HS-5 (cell line): ENCODE results near the gene ABCA9.
A peak's percentile ranks its signal among the peaks of the same experiment; 100 is the strongest.
"Not testable (repeated sequence)": the region's sequence is repeated elsewhere in the genome, so short reads cannot be mapped to it uniquely, and the experiment has no call there.

Source experiments
- DNase-seq: peaks from one replicate; pipeline ENCODE4 v3.0.0-alpha.2; 2012; ENCODE audit warnings: low read depth

The ABCA9 gene, protein sequence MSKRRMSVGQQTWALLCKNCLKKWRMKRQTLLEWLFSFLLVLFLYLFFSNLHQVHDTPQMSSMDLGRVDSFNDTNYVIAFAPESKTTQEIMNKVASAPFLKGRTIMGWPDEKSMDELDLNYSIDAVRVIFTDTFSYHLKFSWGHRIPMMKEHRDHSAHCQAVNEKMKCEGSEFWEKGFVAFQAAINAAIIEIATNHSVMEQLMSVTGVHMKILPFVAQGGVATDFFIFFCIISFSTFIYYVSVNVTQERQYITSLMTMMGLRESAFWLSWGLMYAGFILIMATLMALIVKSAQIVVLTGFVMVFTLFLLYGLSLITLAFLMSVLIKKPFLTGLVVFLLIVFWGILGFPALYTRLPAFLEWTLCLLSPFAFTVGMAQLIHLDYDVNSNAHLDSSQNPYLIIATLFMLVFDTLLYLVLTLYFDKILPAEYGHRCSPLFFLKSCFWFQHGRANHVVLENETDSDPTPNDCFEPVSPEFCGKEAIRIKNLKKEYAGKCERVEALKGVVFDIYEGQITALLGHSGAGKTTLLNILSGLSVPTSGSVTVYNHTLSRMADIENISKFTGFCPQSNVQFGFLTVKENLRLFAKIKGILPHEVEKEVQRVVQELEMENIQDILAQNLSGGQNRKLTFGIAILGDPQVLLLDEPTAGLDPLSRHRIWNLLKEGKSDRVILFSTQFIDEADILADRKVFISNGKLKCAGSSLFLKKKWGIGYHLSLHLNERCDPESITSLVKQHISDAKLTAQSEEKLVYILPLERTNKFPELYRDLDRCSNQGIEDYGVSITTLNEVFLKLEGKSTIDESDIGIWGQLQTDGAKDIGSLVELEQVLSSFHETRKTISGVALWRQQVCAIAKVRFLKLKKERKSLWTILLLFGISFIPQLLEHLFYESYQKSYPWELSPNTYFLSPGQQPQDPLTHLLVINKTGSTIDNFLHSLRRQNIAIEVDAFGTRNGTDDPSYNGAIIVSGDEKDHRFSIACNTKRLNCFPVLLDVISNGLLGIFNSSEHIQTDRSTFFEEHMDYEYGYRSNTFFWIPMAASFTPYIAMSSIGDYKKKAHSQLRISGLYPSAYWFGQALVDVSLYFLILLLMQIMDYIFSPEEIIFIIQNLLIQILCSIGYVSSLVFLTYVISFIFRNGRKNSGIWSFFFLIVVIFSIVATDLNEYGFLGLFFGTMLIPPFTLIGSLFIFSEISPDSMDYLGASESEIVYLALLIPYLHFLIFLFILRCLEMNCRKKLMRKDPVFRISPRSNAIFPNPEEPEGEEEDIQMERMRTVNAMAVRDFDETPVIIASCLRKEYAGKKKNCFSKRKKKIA (N-terminal part only)

DNA sequence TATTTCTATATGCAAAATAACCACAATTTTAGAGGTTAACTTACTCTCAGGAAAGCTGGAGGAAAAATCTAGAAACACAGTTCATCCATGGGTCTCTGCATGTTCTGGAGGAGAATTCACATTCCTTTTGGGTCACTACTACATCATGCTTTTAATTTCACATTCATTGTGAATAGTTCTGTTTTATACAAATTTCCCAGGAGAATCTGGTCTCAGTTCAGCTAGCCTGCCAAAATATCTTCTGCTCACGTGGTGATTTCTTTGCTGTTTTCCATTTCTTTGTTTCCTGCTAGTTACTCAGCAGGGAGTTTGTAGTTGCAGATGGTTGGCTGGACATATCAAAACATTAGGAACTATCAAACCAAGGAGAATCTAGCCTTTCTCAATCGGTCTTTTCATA is at the start of gene ABCA9:
Gene ABCA9 (minus strand): TSS at position 106 of the 400 bp plus-strand sequence. CDS start 9,801 bp downstream, outside the sequence.
- DNase-seq, result peak; percentile 30

DNA sequence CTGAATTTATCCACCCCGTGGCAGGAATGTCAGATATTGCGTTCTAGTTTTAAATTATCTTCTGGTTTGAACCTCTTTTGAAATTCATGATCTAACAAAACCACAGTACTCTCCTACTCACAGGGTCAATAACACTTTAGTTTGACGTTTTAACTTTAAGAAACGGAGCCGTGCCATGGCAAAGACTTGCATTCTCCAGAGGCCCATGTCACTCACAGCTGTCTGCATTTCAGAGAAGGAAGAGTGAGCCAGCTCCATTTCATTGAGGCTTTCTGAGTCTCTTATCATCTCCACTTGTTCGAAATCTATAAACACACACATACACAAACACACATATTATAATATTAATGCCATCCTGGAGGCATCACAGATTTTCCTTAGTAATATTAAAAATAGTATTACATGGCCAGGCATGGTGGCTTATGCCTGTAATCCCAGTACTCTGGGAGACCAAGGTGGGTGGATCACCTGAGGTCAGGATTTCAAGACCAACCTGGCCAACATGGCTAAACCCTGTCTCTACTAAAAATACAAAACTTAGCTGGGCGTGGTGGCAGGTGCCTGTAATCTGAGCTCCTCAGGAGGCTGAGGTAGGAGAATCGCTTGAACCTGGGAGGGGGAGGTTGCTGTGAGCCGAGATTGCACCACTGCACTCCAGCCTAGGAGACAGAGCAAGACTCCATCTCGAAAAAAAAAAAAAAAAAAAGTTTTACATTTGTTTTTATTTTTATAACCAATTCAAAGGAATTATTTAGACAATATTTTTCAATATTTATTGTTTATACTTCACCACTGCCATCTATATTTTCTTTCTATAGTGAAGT is 45.4 kb upstream of the ABCA9 start:
- no peak for DNase-seq

GRCh38 chr17:69103557-69104233 is 43.0 kb upstream of the ABCA9 start:
- DNase-seq, result no peak

DNA sequence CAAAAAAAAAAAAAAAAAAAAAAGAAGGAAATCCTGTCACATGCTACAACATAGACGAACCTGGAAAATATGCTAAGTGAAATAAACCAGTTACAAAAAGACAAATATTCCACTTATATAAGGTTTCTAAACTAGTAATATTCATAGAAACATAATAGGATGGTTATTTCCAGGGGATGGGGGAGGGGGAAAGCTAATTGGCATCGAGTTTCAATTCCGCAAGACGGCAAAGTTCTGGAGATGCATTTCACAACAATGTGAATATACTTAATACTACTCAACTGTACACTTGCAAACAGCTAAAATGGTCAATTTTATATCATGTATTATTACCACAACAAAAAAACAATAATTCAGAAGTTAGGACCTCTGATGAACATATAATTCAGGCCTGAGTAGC is 37.9 kb upstream of the ABCA9 start:
- DNase-seq, result no peak

- DNase-seq, result no peak
Observed at GRCh38 chr17:69096541-69096940, 35.8 kb upstream of the ABCA9 start.

GRCh38 chr17:69093995-69094394 is 33.3 kb upstream of the ABCA9 start:
- no peak for DNase-seq

DNA sequence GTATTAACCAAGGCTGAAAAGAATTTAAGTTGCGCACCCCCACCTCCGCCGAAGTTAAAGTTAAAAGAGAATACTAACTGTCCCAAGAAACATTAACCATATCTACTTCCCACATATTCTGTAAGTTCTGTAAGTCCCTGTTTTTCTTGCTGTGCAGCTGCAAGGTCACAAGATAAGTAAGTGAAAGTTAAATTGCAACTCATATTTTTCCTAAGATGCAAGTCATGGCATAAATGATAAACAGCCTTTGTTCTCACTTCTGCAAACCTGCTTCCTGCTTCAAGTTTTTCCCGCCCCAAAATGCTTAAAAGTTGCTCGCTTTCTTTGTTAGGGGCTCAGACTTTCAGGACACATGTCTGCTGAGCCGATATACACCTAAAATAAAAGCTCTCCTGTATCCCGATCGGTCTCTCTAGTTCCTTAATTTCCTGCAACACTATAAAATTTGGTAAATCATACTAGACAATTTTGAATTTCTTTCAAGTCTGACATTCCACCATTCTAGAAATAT is 32.6 kb upstream of the ABCA9 start:
- no peak for DNase-seq

GRCh38 chr17:69090365-69090764 is 29.6 kb upstream of the ABCA9 start:
- no peak for DNase-seq

GRCh38 chr17:69088643-69089200 is 28.0 kb upstream of the ABCA9 start:
- DNase-seq, result no peak

DNA sequence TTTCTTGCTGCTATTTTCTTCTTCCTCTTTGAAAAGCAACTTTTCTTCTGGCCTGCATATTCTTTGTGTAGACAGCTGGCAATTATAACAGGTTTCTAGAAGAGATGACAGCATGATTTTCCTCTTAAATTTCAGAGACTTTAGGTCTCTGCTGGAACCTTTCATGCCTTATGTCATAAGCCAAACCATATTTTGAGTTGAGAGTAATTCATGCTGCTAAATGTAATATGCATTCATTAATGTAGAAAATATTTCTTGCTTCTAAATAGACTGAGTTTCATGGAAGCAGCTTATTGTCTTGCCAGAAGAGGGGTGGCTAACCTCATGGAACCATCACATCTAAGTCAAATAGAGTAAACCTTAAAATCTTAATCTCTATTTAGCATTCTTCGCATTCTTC is 25.9 kb upstream of the ABCA9 start:
- DNase-seq, result no peak

DNA sequence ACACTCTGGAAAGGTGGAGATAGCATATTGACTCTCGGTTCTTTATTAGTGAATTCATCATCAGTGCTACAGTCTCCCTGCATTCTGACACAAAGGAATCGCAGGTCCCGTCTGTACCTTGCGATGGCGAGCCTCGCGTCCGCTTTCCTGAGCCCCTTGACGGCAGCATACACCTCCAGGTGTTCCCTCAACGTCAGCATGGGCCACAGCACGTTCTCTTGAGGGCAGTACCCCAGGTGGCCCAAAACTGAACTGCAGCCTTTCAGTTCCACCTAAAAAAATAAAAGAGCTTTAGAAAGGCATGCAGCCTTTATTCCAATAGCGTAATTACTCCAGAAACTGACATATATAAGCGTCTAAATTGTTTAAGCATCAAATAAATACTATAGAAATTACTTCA is 24.2 kb upstream of the ABCA9 start:
- DNase-seq, result no peak

GRCh38 chr17:69082696-69083095 is 22.0 kb upstream of the ABCA9 start:
- DNase-seq, result no peak

DNA sequence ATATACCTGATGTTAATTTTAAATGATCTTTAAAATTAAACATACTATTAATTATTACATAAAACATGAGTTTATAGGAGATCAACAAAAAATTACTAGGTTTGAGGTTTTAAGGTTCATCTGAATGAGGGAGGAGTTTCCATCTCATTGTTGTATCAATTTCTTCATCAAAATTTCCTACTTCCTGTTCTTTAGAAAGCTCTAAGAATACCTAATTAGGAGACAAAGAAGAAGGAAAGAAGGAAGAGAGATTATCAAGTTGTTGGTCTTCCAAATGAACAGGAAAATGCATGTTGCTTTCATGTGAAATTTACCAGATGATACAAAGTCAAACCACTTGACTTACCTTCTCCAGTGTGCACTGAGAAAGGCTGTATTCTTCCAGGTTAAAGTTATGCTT is 18.1 kb upstream of the ABCA9 start:
- no peak for DNase-seq

DNA sequence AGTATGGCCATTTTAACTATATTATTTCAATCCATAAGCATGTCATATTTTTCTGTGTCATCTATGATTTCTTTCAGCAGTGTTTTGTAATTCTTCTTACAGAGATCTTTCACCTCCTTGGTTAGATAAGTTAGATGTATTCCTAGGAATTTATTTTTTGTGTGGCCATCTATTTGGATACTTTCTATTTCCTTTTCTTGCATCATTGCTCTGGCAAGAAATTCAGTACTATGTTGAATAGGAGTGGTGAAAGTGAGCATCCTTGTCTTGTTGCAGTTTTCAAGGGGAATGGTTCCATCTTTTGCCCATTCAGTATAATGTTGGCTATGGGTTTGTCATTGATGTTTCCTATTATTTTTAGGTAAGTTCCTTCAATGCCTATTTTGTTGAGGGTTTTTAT is 15.1 kb upstream of the ABCA9 start:
- no peak for DNase-seq

DNA sequence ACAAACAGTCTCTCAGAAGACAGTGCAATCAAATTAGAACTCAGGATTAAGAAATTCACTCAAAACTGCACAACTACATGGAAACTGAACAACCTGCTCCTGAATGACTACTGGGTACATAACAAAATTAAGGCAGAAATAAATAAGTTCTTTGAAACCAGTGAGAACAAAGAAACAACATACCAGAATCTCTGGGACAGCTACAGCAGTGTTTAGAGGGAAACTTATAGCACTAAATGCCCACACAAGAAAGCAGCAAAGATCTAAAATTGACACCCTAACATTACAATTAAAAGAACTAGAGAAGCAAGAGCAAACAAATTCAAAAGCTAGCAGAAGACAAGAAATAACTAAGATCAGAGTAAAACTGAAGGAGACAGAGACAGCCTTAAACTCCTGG is 12.7 kb upstream of the ABCA9 start:
- DNase-seq, result not testable (repeated sequence)

DNA sequence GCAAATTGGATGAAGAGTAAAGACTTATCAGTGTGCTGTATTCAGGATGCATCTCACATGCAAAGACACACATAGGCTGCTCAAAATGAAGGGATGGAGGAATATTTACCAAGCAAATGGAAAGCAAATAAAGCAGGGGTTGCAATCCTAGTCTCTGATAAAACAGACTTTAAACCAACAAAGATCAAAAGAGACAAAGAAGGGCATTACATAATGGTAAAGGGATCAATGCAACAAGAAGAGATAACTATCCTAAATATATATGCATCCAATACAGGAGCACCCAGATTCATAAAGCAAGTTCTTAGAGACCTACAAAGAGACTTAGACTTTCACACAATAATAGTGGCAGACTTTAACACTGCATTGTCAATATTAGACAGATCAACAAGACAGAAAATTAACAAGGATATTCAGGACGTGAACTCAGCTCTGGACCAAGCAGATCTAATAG is 12.1 kb upstream of the ABCA9 start:
- not testable (repeated sequence) for DNase-seq

- DNase-seq, result not testable (repeated sequence)
Observed at GRCh38 chr17:69071233-69071586, 10.5 kb upstream of the ABCA9 start.

DNA sequence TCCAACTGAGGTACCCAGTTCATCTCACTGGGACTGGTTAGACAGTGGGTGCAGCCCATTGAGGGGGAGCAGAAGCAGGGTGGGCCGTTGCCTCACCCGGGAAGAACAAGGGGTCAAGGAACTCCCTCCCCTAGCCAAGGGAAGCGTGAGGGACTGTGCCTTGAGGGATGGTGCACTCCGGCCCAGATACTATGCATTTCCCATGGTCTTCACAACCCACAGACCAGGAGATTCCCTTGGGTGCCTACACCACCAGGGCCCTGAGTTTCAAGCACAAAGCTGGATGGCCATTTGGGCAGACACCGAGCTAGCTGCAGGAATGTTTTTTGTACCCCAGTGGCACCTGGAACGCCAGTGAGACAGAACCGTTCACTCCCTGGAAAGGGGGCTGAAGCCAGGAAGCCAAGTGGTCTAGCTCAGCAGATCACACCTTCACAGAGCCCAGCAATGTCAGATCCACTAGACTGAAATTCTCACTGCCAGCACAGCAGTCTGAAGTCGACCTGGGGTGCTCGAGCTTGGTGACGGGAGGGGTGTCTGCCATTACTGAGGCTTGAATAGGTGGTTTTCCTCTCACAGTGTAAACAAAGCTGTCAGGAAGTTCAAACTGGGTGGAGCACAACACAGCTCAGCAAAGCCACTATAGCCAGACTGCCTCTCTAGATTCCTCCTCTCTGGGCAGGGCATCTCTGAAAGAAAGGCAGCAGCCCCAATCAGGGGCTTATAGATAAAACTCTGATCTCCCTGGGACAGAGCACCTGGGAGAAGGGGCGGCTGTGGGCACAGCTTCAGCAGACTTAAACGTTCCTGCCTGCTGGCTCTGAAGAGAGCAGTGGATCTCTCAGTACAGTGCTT is 9.9 kb upstream of the ABCA9 start:
- not testable (repeated sequence) for DNase-seq

GRCh38 chr17:69069226-69069750 is 8.6 kb upstream of the ABCA9 start:
- no peak for DNase-seq
